ENCODE results near the gene MIEF1.
"Not testable (repeated sequence)": the region's sequence is repeated elsewhere in the genome, so short reads cannot be mapped to it uniquely, and the experiment has no call there.

The MIEF1 gene

DNA sequence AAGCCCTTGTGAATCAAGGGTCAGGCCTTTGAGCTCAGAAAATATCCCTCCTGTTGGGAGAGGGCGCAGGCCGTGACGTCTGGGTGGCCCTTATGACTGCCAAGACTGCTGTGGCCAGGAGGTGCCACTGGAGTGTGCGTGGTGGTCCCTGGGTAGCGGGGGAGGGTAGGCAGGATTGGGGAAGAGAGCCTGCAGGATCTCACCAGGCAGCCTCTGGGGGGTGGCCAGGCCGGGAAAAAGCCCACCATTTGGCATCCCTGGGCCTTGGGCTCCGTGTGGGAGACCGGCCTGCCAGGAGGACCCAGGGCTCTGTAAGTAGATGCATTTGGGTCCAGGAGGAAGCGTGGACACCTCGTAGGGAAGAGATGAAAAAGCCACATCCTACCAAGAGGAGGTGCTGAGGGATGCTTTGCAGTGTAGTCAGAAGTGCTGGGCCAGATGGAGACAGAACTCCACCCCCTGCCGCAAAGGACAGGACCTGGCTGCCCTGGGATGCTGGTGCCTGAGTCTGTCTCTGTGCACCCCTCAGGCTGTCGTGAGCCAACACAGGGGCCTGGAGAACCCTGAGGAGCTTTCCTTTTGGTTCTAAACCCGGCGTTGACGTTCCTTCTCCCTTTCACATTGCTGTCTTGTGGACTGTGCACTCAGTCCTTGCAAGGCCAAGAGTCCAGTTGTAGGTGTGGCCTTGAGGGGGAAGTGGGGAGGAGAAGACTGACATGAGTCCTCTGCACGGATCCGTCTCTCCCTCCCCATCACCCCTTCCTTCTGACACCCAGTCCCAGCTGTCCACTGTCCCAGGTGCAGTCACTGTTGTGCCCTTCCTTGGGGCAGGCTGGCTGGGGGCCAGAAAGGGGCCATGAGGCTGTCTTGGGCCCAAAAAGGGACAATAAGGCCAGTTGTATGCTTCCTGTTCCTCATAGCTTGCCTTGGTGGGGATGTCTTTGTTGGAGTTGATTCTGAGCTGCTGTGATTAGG, 12.7 kb upstream of the MIEF1 start:
- no peak for DNase-seq (ENCODE audit: low read depth)

- DNase-seq (ENCODE audit: low read depth): peak; percentile 63
Observed at GRCh38 chr22:39490135-39490798, 11.8 kb upstream of the MIEF1 start.

GRCh38 chr22:39490966-39491680, 11.0 kb upstream of the MIEF1 start:
- no peak for DNase-seq (ENCODE audit: low read depth)

DNA sequence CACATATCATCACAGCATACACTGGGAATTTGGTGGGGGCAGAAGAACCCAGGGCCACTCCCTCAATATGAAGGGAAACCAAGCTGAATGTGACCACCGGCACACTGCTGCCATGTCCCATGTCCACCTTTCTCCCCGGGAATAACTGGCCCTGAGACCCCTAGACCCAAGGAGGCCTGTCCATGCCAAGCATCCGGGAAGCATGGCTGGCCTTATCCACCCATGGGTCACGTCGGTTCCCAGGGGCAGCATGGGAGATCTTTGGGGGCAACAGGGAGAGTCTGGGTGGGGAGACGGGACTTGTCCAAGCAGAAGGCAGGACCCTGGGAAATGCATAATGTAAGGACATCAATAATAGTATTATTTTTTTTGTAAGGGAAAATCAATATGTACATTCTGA, 10.4 kb upstream of the MIEF1 start:
- no peak for DNase-seq (ENCODE audit: low read depth)

DNA sequence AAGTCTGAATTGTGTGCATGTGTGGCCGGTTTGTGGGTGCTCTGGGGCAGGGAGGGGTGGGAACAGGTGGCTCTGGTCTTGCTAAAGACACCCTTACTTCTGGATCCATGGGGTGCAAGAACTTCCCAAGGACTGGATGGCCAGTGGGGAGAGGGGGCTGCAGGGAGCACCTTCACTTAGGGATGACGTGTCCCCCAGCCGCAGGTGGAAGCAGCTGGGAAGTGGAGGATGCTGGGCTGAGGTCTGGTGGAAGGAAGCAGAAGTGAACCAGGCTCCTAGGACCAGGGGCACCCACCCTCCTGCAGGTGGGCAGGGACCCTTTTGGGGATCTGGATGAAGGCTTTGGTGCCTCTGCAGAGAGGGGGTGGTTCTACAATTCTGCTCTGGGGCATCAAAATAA, 9.9 kb upstream of the MIEF1 start:
- no peak for DNase-seq (ENCODE audit: low read depth)

DNA sequence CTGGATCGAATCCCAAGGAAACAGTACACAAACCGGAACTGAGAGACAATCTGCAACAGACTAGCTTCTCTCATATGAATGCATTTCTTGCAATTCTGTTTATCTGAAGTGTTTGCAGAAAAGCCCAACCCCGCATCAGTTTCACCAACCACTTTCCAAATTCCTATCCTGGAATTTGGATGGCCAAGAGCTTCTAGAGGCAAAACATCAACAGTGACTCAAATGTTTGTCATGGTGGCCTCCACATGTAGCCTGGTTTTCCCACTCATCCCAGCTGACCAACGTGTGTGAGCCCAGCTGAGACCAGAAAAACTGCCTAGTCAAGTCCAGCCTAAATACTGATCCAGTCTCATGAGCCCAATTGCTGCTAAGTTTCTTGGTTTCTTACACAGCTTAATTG, 8.3 kb upstream of the MIEF1 start:
- DNase-seq (ENCODE audit: low read depth): no peak

GRCh38 chr22:39494471-39495120, 7.5 kb upstream of the MIEF1 start:
- DNase-seq (ENCODE audit: low read depth): no peak

DNA sequence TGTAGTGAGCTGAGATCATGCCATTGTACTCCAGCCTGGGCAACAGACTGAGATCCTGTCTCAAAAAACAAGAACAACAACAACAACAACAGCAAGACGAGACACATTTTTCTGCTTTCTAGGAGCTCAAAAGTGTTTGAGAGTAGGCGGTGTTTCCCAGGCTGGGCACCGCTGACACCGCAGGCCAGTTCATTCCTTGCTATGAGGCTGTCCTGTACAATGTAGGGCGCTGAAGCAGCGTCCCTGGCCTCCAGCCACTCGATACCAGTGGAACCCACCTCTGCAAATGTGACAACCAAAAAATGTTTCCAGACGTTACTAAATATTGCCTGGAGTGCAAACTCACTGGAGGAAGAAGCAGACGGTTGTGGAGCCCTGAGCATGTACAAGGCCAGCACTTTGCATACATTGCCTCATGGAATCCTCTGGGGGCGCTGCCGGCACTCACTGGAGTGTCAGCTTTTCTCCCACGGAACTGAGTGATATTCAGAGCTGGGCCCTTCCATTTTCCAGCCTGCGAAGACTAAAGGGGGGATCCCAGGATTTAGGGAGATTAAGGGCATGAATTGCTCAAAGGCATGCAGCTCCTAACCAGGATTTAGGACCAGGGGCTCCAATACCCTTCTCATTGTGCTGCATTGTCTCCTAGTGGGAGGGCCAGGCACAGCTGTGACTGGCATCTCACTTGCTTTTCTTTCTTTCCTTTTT, 5.8 kb upstream of the MIEF1 start:
- peak; percentile 30 for DNase-seq (ENCODE audit: low read depth)

DNA sequence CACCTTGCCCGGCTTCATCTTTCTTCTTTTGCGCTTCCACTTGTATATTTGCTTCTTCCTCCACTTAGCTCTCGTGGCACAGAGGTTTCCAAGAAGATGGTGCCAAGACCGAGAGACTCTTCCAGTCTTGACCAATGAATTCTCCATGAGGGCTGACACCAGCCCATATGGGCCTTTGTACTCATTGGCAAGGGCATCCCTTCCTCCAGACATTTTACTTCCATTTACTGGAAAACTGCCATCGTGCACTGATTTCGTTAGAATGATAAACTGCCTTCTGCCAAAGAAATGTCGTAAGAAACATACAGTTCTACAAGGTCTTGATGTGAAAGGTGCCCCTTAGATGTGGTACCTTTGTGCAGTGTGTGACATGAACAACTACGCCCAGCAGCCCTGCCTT, 4.7 kb upstream of the MIEF1 start:
- no peak for DNase-seq (ENCODE audit: low read depth)

GRCh38 chr22:39498368-39498767, 3.7 kb upstream of the MIEF1 start:
- no peak for DNase-seq (ENCODE audit: low read depth)

GRCh38 chr22:39498802-39499201, 3.3 kb upstream of the MIEF1 start:
- DNase-seq (ENCODE audit: low read depth): no peak

DNA sequence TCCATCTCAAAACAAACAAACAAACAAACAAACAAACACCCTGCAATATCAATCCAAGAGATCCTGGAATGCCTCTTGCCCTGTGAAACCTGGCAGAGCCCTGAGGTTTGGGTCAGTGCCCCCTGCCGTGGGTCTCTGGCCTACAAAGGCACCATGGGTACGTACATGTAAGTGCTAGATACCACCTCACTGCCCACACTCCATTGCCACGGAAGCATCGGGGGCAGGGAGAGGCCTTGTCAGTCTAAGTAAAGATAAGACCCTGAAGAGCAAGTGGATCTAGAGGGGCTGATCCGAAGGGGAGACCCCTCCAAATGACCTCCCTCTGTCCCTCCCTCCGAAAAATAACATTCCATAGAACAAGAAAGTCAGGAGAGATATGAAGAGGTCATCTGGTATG, 2.0 kb upstream of the MIEF1 start:
- no peak for DNase-seq (ENCODE audit: low read depth)

GRCh38 chr22:39501644-39502108, 414 bp upstream of the MIEF1 start:
- no peak for DNase-seq (ENCODE audit: low read depth)

DNA sequence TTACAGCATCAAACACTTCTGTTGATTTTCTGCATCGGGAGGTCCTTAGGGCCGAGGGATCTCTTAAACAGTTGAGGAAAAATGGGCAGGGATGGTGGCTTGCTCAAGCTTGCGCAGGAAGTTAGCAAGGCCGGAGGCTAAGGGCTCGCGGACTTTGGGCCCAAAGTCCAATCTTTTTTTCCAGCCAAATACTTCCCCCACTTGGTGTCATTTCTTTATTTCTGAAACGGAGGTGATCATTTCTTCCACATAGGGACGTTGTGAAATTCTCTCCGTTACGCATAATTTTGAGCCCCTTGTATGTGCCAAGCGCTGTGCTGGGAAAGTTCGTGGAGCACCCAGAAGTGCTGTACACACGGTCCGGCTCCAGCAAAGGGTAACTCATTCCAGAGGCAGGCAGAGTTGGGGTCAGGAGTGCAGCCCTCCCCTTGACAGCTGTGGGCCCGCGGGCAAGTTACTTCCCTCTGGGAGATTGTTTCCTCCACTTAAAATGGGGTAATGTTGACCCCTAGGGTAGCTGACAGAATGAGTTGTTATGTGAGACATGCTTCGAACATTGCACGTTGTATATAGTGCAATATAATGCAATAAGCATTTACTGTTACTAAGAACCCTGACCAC, 809 bp downstream of the MIEF1 start:
- no peak for DNase-seq (ENCODE audit: low read depth)

GRCh38 chr22:39503630-39504029, 1.5 kb downstream of the MIEF1 start:
- no peak for DNase-seq (ENCODE audit: low read depth)

- DNase-seq (ENCODE audit: low read depth): no peak
Observed at GRCh38 chr22:39504071-39504470, 2.0 kb downstream of the MIEF1 start.

GRCh38 chr22:39507021-39507420, 4.9 kb downstream of the MIEF1 start:
- DNase-seq (ENCODE audit: low read depth): not testable (repeated sequence)

GRCh38 chr22:39508393-39508792, 6.3 kb downstream of the MIEF1 start:
- no peak for DNase-seq (ENCODE audit: low read depth)

DNA sequence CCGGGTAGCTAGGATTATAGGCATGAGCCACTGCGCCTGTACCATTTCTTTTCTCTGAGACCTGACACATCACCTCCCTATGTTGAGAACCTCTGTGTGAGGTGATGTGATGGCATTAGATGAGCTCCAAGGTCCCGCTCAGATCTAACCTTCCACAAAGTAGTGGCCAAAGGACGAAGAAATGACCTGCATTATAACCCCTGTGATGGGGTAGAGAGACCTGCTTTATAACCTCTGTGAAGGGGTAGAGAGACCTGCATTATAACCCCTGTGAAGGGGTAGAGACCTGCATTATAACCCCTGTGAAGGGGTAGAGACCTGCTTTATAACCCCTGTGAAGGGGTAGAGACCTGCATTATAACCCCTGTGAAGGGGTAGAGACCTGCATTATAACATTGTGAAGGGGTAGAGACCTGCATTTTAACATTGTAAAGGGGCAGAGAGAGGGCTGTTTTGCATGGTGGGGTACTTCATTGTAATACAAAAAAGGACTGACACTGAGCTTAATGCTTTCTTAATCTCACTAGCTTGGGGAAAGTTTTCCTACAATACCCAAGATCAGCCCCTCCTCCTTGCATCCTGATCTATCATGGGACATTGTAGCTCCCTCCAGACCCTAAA, 8.5 kb downstream of the MIEF1 start:
- no peak for DNase-seq (ENCODE audit: low read depth)

GRCh38 chr22:39511226-39511625, 9.1 kb downstream of the MIEF1 start:
- no peak for DNase-seq (ENCODE audit: low read depth)

DNA sequence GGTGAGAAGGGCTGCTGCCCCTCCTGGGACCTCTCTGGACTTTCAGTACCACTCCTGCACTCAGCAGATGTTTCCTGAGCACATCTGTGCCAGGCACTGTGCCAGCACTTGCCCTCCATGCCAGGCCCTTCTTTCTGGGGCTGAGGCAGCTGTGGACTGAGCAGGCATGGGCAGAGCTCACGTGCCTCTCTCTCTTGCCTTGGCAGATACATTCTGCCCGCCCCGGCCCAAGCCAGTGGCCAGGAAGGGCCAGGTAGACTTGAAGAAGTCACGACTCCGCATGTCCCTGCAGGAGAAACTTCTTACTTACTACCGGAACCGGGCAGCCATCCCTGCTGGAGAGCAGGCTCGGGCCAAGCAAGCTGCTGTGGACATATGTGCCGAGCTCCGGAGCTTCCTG, 9.9 kb downstream of the MIEF1 start:
- no peak for DNase-seq (ENCODE audit: low read depth)

All from stimulated activated CD8-positive, alpha-beta memory T cell treated with anti-CD3 and anti-CD28 coated beads, Interleukin-12 subunit alpha, Interleukin-12 subunit beta, amount 100 ng/mL, for 1 hour (primary cell).